Hepatocyte (in vitro differentiated cells): ENCODE data around the gene PTPN1. TPM values are rescaled to one million over a fixed set of nuclear protein-coding genes. Genes with fewer than 3 reads are reported as not detected.

Experiments used
- DNase-seq: peaks from one replicate; pipeline ENCODE4 v3.0.0-alpha.2; 2016; ENCODE audit warnings: low spot score
- H2AFZ ChIP-seq: fragments of 200-600 bp; sonication (generic); 2 replicates; pipeline ENCODE4 v1.6.0; 2016; ENCODE audit warnings: antibody characterized with exemption, mild to moderate bottlenecking
- H3K27ac ChIP-seq: fragments of 200-600 bp; sonication (generic); 2 replicates; pipeline ENCODE4 v1.5.1; 2016; ENCODE audit warnings: mild to moderate bottlenecking
- H3K27me3 ChIP-seq: fragments of 200-600 bp; sonication (generic); 2 replicates; pipeline ENCODE4 v1.6.1; 2016
- H3K36me3 ChIP-seq: fragments of 200-600 bp; sonication (generic); replicated peaks from 2 replicates; pipeline ENCODE4 v1.5.1; 2016; ENCODE audit warnings: low read depth; ENCODE audit not compliant: insufficient read depth
- H3K4me1 ChIP-seq: fragments of 200-600 bp; sonication (generic); 2 replicates; pipeline ENCODE4 v1.5.1; 2016; ENCODE audit warnings: mild to moderate bottlenecking, moderate library complexity; ENCODE audit not compliant: insufficient read depth
- H3K4me2 ChIP-seq: fragments of 200-600 bp; sonication (generic); 2 replicates; pipeline ENCODE4 v1.6.0; 2016
- H3K4me3 ChIP-seq: fragments of 200-600 bp; sonication (generic); 2 replicates; pipeline ENCODE4 v1.5.1; 2016; ENCODE audit warnings: mild to moderate bottlenecking
- H3K79me2 ChIP-seq: fragments of 200-600 bp; sonication (generic); 2 replicates; pipeline ENCODE4 v1.6.0; 2017; ENCODE audit warnings: mild to moderate bottlenecking
- H3K9me2 ChIP-seq: fragments of 200-600 bp; sonication (generic); replicated peaks from 2 replicates; pipeline ENCODE4 v1.6.0; 2017; ENCODE audit warnings: mild to moderate bottlenecking; ENCODE audit not compliant: insufficient read depth
- H3K9me3 ChIP-seq: fragments of 200-600 bp; sonication (generic); 2 replicates; pipeline ENCODE4 v1.5.1; 2016; ENCODE audit warnings: low read depth, mild to moderate bottlenecking
- H4K20me1 ChIP-seq: fragments of 200-600 bp; sonication (generic); 2 replicates; pipeline ENCODE4 v1.6.0; 2016; ENCODE audit warnings: mild to moderate bottlenecking; ENCODE audit not compliant: insufficient read depth, poor library complexity, severe bottlenecking
- EZH2 ChIP-seq: fragments of 200-600 bp; sonication (generic); IDR thresholded peaks from 2 replicates; pipeline ENCODE4 v1.6.1; 2016; ENCODE audit warnings: antibody characterized with exemption, mild to moderate bottlenecking, borderline replicate concordance
- EZH2phosphoT487 ChIP-seq: fragments of 200-600 bp; sonication (generic); IDR thresholded peaks from one replicate; pipeline ENCODE4 v1.6.1; 2018; ENCODE audit warnings: antibody characterized with exemption, mild to moderate bottlenecking, low read depth, moderate library complexity; ENCODE audit not compliant: unreplicated experiment, severe bottlenecking
- WGBS: methylation state at CpG from one replicate; pipeline ENCODE4 v1.1.6; 2016; ENCODE audit warnings: low lambda C conversion rate; ENCODE audit errors: missing lambda C conversion rate; 5-methylcytosine and 5-hydroxymethylcytosine counted together
- polyA plus RNA-seq: library from polyadenylated mRNA; unstranded; fragments of >200 nt; fragmentation: Nextera tagmentation; extraction: Ambion mirVana; gene quantifications from 2 replicates; pipeline ENCODE4 v1.2.1, GENCODE V29; 2016
- total RNA-seq: library from RNA; depleted of rRNA; stranded (reverse); fragments of >200 nt; gene quantifications from 2 replicates; pipeline ENCODE4 v1.2.3, GENCODE V29; 2014
- TF ChIP-seq, protein P1 (sequence below): fragments of 200-600 bp; sonication (generic); IDR thresholded peaks from 2 replicates; pipeline ENCODE4 v1.5.1; 2016; ENCODE audit warnings: antibody characterized with exemption, mild to moderate bottlenecking; ENCODE audit not compliant: poor library complexity

The PTPN1 gene
- total and polyA plus RNA-seq, 2 experiments from 2014 or later: 22.0 to 32.1 TPM

DNA sequence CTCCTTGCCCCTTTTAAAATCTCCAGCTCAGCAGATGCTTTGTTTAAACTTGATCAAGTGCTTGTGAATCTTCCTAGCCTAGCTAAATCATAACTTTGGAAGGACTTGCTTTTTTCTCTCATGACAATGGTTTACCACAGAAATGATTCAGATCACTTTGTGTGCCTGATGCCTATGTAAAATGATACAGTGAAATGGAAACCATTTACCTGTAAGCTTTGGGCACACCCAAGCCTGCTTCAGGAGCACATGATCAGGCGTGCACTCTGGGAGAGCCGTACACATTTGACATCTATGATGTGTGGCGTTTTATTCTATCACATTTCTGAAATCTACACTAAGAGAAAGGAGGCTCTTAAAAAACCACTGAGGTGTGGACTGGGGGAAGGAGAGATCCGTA lies 41.1 kb downstream of the PTPN1 start:
- peaks cover 10% of the 10 kb centered on the region for H4K20me1 ChIP-seq

DNA sequence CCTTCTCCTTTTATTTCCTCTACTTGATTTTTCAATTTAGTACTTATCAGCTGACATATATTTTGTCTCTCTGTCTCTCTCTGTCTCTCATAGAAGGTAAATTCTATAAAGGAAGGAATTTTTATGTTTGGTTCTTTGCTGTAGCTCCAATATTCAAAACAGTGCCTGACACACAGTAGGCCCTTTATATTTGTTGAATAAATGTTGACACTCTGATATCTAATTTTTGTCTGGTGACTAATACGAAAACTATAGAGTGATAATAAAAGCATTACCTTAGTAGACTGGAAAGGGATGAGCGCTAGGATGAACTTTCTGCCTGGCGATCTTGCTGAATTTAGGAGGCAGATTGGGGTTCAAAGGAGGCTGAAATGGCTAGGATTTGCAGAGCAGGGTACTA lies 42.8 kb downstream of the PTPN1 start:
- DNase-seq: no peak
- Histone ChIP-seq H3K4me1 (no peaks in the 10 kb centered on the region), H2AFZ (no peak overlapping the region), H3K4me2 (no peak overlapping the region), H3K79me2 (peaks cover 86% of the 10 kb centered on the region), H3K9me2 (no peaks in the 10 kb centered on the region), H3K9me3 (no peaks in the 10 kb centered on the region), H3K27ac (no peak overlapping the region), H3K36me3 (no peaks in the 10 kb centered on the region), H4K20me1 (peaks cover 10% of the 10 kb centered on the region), H3K27me3 (no peaks in the 10 kb centered on the region), H3K4me3 (no peak overlapping the region)
- TF ChIP-seq, protein P1, sequence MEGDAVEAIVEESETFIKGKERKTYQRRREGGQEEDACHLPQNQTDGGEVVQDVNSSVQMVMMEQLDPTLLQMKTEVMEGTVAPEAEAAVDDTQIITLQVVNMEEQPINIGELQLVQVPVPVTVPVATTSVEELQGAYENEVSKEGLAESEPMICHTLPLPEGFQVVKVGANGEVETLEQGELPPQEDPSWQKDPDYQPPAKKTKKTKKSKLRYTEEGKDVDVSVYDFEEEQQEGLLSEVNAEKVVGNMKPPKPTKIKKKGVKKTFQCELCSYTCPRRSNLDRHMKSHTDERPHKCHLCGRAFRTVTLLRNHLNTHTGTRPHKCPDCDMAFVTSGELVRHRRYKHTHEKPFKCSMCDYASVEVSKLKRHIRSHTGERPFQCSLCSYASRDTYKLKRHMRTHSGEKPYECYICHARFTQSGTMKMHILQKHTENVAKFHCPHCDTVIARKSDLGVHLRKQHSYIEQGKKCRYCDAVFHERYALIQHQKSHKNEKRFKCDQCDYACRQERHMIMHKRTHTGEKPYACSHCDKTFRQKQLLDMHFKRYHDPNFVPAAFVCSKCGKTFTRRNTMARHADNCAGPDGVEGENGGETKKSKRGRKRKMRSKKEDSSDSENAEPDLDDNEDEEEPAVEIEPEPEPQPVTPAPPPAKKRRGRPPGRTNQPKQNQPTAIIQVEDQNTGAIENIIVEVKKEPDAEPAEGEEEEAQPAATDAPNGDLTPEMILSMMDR: no peak
- TF ChIP-seq EZH2: no peak
- no peak for TF ChIP-seq EZH2phosphoT487
- 91% methylated on average over 3 of the region's 3 CpGs for WGBS

More for the DNA sequence above, 41.1 kb downstream of the PTPN1 start:
- Histone ChIP-seq H3K4me1 (no peaks in the 10 kb centered on the region), H3K27ac (no peak overlapping the region), H3K9me3 (no peaks in the 10 kb centered on the region), H3K79me2 (peaks cover 82% of the 10 kb centered on the region), H3K36me3 (no peaks in the 10 kb centered on the region), H3K4me3 (no peak overlapping the region), H2AFZ (no peak overlapping the region), H3K4me2 (no peak overlapping the region), H3K27me3 (no peaks in the 10 kb centered on the region), H3K9me2 (no peaks in the 10 kb centered on the region)
- TF ChIP-seq, protein P1: no peak
- TF ChIP-seq EZH2phosphoT487 (no peak), EZH2 (no peak)
- WGBS: 87% methylated on average over 4 of the region's 4 CpGs
- DNase-seq: no peak

GRCh38 chr20:50554694-50555579 lies 44.8 kb downstream of the PTPN1 start:
- Histone ChIP-seq H3K79me2 (peaks cover 90% of the 10 kb centered on the region), H3K4me1 (no peaks in the 10 kb centered on the region), H3K4me2 (no peak overlapping the region), H3K4me3 (no peak overlapping the region), H3K36me3 (no peaks in the 10 kb centered on the region), H3K9me2 (no peaks in the 10 kb centered on the region), H3K27me3 (no peaks in the 10 kb centered on the region), H4K20me1 (peaks cover 3% of the 10 kb centered on the region), H3K9me3 (no peaks in the 10 kb centered on the region), H3K27ac (no peak overlapping the region), H2AFZ (no peak overlapping the region)
- TF ChIP-seq EZH2 (no peak), EZH2phosphoT487 (no peak)
- TF ChIP-seq, protein P1: no peak
- 97% methylated on average over 4 of the region's 4 CpGs for WGBS
- no peak for DNase-seq
